ENCODE results near the gene PHIP.
A peak's percentile ranks its signal among the peaks of the same experiment; 100 is the strongest.

Gene PHIP

DNA sequence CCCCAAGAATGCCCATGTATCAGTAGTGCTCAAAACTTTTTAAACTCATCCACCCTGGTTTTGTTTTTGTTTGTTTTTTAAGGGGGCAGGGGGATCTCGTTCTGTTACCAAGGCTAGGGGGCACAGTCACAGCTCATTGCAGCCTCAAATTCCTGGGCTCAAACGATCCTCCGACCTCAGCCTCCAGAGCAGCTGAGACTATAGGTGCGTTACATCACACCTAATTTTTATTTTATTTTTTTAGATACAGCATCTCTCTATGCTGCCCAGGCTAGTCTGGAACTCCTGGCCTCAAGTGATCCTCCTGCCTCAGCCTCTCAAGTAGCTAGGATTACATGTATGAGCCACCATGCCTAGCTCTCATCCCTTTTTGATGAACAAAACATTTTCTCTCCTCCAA, 11.2 kb downstream of the PHIP start:
- no peak for DNase-seq

DNA sequence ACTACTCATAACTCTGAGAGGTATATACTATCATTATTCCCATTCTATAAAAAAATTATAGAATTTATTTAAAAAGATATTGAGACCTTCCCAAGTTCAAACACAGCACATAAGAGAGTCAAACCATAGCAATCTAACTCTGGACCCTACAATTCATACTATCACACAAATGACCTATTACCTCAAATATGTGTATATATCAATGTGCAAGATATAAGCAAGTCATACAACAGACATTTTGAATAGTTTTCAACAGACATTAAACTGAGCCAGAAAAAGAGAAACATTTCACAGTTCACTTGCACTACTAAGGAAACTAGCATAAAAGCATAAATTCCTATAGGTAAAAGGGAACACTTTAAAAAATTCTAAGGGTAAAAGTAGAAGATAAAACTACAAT, 11.7 kb downstream of the PHIP start:
- DNase-seq, result no peak

DNA sequence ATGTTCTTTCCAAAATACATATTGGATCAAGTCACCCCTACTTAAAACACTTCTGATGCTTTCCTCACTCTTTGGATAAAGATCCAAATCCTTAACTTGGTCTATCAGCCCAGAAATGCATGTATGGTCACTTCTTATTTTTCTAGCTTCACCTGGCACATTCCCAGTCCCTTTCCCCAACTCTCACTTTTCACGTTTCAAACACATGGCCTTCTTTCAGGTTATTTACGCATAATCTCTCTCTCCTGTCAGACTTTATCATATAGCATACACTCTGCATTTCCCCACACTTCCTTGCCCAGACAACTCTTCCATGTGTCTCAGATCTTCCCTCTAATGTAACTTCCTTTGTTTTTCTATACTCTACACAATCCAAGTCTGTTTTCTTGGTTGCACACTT, 12.8 kb downstream of the PHIP start:
- no peak for DNase-seq

DNA sequence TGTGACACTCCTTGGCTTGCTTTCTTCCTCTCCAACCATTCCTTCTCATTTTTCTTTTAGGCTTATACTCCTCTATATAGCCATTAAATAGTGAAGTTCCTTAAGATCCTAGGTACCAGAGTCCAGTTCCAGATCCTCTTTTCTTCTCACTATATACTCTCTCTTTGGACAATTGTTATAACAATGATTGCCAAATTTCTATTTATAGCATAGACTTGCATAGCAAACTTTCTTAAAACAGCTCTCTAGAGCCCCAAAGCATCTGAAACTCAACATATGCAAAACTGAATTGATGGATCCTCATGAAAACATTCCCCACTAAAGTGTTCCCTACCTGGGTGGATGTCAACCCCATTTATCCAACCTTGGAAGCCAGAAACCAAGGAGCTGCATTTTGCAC, 13.4 kb downstream of the PHIP start:
- no peak for DNase-seq

DNA sequence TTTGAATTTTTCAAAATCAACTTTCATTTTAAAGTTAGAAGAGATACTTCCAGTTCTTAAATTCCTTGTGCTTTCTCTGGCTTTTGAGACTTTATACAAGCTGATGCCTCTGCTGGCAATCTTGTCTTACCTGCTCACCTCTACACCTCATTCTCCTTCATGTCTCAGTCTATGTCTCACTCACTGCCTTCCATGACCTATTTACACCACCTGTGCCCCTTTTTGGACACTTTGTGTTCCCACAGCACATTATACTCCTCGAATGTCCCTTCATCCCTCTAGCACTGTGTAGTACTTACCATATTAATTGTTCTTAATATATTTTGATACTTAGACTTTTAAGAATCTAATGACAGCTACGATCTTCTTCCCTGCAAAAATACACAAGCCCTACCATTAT, 15.3 kb downstream of the PHIP start:
- DNase-seq, result no peak

DNA sequence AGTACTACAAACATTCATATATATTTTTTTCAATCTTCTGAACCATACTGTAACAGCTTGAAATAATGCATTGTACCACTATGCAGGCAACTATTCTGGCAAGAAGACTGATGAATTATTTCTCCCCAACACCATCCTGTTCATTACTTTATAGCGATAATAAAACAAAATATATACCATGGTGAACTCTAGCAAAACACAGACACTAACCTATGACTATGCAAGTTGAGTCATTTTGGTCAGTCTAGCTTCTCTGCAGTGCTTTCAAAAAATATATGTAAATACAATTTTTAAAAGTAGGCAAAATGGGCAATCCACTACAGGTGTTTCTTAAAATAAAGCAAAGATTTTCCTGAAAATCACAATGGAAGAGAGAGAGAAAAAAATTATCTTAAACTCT, 20.3 kb downstream of the PHIP start:
- no peak for DNase-seq

DNA sequence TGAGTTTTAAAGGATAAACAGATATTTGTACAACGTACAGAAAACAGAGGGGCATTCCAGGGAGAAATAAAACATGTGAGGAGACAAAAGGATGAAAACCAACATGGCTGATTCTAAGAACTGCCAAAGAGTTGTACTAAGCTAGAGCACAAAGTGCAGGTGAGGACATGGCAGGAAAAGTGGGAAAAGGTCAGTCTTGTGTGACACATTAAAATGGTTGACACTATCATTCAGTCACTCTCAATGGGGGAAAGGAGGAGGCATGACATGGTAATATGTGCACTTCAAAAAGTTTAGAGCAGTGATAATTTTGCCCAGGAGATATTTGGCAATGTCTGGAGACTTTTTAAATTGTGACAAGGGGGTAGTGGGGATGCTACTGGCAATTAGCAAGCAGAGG, 21.8 kb downstream of the PHIP start:
- DNase-seq, result no peak

DNA sequence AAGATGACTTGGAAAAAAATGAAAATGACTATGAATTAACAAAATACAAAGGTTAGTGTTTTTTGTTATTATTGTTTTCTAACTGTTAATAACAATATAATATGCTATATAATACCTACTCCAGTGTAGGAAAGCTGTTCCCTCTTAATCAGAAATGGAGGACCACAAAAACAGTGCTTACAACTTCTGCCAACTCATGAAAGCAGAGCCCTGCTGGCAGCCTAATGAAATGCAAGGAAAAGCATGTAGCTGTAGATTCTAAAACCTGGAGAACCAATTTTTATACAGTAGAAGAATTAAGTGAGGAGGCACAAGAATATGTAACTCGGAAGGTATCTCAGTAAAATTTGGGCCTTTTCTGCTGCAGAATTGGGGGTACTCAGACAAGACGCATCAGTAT, 29.4 kb downstream of the PHIP start:
- peak in 1 of 2 experiments; percentile 1 for DNase-seq

DNA sequence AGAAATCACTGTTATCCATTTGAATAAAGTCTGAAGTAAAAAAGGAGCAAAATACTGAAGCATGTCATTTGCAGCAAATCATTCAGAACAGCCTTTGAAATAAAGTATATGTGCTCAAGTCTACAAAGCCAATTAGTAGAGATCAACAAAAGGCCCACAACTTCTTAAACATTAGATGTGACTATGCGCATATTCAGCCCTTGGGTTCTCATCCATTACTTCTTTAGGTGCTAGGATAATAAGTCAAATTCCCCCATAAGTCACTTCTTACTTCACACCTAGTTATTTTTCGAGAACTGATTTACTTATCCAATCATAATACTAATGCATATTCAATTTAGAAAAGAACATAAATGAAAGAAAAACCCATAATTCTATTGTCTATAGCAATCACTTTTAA, 31.0 kb downstream of the PHIP start:
- DNase-seq, result no peak

DNA sequence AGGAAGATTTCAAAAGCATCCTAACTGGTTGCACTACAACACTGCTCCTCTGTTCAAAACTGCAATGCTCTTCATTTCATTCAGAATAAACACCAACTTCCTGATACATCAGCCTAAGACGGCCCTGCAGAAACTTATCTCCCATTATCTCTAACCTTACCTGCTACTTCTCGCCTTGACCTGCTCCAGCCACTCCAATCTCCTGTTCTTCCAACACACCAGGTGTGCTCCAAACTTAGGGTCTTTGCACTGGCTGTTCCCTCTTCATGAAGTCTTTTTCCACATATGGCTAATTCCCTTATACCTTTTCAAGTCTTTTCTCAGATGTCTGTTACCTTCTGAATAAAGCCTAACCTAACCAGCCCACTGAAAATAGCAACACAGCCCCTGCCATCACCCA, 32.1 kb downstream of the PHIP start:
- no peak for DNase-seq

DNA sequence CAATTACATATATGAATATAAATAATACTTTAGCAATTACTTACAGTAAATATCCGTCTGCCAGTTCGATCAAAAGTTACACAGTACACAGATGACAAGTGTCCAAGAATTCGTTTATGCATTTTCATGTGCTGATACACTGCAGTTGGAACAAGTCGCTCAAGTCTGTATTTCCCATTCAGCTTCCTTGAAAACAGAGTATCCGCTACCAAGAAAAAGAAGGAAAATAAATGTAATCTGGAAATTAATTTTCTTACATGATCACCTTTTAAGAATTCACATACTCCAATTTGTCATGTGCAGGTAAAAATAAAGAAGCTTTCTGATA, 35.3 kb downstream of the PHIP start:
- DNase-seq, result no peak

DNA sequence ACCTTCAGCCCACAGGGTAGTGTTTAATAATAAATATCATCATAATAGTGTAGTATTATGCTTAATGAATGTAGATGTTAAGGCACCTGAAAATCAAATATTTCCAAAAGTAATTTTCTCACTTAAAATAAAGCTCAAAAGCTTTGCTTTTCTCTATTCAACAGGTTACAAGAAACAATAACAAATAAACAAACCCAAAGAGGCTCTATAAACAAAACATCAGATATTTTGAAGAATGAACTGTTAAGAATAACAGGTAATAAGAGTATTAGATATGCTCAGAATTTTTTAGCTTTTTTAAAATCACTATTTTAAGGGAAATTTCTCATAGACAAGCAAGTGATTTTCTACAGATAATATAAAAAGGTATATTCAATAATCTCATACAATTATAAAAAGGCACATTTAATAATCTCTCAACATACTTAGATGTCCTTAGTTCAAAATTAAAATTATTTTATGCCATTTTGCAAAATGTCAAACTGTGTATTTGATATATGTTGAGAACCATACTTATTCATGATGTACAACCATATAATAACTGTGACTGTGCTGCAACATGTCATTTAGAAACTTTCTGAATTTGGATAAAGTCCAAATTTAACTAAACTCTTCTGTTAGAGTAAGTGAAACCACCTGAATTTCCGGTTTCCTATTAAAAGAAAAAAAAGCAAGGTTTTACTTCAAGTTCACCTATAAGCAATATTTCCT, 35.8 kb downstream of the PHIP start:
- DNase-seq, result no peak

DNA sequence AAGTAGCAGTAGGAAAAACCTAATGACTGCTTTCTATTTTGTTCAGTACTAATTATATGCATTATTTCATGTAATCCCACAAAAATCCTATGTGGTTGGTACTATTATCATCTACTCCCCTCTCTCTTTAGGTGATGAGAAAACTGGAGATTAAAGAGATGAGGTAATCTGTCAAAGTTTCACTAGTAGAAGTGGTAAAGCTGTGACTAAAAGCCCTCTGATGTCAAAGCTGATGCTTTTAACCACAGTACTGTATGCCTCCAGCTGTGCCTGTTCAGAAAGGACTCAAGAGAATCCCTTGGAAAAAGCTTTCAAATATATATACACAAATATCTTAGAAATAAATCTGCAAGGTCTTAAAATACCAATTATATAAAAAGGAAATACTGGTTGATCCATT, 38.0 kb downstream of the PHIP start:
- DNase-seq, result no peak

DNA sequence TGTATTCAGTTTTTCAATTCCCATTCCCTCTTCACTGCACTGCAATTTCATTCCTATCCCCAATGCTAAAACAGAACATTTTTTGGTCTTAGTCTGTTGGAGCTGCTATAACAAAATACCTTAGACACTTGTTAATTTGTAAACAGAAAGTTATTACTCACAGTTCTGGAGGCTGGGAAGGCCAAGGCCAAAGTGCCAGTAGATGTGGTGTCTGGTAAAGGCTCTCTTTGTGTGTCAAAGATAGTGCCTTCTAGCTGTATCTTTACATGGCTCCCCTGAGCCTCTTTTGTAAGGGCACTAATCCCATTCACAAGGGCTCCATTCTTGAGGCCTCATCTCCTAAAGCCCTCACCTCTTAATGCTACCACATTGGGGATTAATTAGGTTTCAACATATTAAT, 40.0 kb downstream of the PHIP start:
- no peak for DNase-seq

DNA sequence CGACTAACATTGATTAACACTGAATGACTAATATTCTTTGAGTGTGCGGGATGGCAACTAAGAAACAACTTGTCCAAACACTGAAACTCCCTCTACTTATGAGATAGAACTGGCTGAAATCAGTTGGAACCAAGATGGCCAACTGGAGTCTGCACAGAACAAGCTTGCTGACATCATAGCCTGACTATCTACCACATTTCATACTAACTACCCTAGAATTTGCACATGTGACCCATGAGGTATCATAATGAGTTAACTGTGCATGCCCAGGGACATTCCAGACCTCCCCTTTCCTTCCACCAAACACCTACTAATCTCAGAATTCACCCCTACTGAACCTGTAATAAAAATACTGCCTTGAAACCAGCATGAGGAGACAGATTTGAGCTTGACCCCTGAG, 43.2 kb downstream of the PHIP start:
- DNase-seq, result no peak

DNA sequence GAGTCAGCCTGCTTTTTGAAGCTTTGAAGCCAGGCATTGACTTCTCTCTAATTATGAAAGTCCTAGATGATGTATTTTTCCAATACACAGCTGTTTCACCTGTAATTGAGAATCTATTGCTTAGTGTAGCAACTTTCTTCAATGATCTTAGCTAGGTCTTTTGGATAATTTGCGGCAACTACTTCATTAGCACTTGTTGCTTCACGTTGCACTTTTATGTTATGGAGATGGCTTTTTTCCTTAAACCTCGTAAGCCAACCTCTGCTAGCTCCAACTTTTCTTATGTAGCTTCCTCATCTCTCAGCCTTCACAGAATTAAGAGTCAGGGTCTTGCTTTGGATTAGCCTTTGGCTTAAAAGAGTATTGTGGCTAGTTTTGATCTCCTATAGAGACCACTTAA, 44.8 kb downstream of the PHIP start:
- DNase-seq, result no peak

DNA sequence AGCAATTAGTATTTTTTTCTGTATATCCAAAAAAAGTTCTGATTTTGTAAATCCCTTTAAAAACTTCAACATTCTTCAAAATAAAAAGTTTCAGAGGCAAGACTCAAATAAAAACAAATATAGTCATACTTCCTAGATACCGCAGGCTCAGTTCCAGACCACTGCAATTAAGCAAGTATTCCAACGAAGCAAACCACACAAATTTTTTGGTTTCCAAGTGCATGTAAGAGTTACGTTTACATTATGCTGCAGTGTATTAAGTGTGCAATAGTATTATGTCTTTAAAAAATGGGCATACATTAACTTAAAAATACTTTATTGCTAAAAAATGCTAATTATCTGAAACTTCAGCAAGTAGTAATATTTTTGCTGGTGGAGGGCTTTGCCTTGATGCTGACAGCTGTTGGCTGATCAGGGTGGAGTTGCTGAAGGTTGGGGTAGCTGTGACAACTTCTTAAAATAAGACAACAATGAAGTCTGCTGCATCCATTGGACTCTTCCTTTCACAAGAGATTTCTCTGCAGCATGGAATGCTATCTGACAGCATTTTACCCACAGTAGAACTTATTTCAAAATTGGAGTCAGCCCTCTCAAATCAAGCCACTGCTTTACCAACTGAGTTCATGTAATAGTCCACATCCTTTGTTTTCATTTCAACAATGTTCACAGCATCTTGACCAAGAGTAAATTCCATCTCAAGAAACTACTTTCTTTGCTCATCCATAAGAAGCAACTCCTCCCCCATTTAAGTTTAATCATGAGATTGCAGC, 46.0 kb downstream of the PHIP start:
- no peak for DNase-seq

DNA sequence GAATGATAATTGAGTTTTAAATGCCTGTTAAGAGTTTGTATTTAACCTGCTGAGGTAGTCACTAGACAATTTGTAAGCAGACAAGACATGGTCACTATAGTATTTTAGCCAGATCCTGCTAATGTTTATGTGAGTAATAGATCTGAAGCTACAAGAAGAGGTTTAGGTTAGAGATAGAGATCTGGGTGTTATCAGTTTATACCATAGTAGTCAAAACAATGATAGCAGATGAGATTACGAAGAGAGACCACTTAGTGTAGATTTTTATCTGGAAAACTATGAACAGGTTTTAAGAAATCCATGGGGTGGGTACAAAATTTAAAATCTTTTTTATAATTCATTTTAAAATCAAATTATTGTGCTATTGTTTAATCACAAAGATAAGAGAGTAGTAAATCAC, 47.5 kb downstream of the PHIP start:
- DNase-seq, result no peak

DNA sequence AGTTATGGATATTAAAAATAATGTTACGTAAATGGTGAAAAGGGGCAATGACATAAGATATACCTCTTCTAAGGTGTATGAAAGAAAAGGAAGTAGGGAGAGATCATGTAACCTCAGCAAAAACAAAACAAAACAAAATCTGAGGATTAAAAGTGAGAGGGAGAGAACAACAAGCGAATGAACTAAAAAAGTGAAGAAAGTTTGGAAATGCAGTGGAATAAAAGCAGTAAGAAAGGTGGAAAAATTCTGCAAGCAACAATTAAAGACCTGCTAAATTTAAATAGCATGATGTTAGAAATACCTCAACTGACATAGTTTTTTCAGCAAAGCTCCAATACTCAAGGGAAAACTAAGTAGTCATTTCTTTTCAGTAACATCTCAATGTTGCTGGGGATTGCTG, 48.0 kb downstream of the PHIP start:
- DNase-seq, result no peak

DNA sequence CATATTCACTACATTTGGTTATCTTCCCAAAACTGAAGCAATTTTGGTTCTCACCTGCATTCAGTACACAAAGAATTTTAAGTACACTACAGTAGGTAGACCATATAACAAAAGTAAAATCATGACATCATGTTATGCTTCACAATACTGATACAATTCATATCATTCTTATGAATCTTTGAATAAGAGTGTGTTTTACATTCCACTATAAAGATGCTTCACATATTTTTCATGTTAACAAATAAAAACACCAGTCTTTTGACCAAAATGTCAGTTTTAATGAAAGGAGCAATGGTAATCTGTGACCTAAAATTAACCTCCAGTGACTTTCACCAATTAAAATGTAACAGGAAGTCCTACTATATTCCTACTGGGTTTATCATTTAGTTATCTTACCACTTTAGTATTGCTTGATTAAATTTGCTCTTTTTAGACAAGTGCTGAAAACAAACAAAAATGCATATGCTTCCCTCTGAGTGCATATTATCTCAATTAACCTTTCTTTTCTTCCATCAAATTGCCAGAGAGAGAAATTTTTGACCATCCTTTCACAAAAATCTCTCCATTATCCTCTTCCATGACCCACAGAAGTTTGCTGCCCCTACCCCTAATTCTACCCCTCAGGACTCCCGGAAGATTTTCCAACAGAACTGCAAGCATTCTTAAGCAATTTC, 49.3 kb downstream of the PHIP start:
- DNase-seq, result no peak

DNA sequence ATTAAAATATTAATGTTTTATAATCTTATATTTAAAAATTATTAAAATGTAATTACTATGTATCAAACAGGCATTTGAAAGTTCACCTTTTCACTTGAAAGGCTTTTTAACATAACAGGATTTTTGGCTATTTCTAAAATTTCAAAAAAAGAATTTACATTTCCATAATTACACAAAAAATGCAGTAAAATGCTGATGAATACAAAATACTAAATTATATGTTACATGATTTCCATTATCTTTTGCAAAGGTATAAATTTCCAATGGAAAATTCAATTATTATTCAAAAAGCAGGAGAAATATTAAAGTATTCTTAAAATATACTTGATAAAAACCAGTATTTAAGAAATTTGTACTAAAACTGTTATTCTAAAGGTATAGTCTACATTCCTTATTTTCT, 66.1 kb downstream of the PHIP start:
- no peak for DNase-seq

DNA sequence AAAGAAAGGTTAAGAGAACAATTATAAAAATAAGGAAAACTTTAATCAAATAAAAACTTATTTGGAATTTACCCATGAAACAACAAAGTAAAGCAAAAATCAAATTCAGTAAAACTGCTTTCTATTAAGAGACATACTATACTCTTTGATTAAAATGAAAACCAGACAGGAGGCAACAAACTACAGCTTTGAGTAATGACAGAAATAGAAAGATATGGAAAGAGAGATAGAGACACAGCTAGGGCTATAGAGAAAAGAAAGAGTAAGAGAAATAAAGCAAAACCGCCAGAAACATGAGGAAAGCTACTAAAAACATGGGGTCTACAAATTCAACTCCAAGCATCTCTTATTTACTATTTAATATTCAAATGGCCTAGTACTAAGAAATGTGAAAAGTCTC, 67.6 kb downstream of the PHIP start:
- DNase-seq, result no peak

DNA sequence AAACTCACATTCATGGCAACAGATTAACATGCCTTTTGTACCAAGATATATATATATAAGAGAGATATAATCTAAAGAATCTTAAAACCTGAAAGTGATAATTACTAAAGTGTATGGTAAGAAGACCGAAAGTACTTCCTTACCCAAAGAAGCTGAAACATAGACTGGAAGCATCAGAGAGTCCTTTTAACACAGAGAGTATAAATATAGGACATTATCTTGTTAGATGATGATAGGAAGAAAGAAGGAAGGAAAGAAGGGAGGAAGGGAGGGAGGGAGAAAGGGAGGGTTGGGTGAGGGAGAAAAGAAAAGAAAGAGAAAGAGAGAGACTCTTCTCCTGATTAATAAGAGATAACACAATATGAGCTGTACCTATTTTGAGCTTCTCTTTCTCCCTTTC, 68.2 kb downstream of the PHIP start:
- DNase-seq, result no peak

DNA sequence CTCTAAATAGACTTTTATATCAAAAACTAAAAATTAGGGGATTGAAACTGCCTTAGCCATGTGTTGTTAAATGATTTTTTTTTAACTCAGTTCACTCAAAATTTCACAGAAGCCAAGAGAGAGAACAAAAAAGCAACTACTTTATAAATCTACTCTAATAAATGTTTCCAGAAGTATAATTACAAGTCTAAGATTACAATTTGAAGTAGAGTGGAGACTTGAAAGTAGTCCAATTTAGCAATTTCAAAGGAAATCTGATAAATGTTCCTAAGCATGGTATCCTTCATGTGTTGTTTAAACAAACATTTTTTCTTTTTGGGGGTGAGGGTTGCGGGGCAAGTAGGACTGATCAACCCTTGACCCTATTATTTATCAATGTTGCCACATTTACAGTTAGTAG, 72.6 kb downstream of the PHIP start:
- no peak for DNase-seq

DNA sequence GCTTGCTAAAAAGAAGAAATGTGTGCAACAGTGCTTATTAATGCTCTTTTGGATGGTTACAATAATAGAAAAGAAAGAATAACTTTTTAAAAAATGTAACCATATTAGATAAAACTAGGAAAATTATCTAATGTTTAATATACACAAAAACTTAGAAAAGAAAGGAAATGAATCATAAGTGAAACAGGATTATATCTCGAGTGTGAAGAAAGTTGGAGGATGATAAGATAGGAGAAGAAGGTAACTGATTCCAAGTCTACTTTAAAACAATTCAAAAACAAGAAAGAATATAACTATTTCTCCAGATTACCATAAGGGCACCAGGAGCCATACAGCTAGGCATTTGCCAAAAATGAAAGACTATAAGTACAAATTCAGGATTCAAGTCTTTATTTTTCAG, 73.0 kb downstream of the PHIP start:
- DNase-seq, result no peak
